CD4-positive, alpha-beta T cell treated with Interleukin-4 for 4 hours (primary cell): ENCODE data around the gene MEX3B.
A peak's percentile ranks its signal among the peaks of the same experiment; 100 is the strongest.
"Not testable (repeated sequence)": the region's sequence is repeated elsewhere in the genome, so short reads cannot be mapped to it uniquely, and the experiment has no call there.

Experiments used
- DNase-seq: peaks from one replicate; pipeline ENCODE4 v3.0.0-alpha.2; 2020

Gene MEX3B

DNA sequence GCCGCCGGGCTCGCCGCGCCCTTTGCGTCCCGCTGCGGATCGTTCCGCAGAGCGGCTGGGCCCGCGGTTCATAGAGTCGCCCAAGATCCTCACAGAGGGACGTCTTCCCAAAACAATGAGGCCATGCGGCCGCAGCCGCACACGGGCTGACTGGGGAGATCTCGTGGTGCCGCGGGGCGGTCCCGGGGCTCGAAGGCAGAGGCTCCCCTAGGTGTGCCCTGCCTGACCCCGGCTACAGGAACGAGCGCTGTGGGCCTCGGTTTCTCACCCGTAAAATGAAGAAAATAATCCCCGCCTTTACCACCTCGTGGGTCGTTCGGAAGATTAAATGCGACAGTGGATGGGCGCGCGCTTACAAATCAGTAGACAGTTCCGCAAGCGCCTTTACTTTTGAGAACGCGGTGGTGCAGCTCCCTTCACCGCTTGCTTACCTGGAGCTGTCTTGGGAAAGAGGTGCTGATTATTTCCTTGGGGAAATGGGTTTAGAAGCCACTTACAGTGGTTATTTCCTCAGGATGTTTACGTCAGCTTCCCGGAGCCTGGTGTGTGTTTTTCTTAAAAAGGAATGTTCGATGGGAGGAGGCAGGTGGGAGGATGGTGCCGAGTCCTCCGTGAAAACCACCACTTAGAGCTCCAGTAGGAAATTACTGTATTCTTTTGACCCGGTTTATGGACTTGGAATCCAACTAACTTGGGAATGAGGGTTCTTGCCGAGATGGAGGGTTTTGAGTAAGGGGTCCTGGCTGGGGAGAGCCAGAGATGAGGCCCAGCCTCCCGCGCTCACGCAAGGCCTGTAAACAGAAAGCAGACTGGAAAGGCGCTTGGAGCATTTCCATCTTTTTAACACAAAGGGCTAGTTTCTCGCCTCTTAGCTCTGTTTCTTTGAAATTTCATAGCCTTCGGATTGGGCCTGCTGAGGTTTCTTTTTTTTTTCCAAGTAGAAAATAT, 1.9 kb upstream of the MEX3B start:
- no peak for DNase-seq

DNA sequence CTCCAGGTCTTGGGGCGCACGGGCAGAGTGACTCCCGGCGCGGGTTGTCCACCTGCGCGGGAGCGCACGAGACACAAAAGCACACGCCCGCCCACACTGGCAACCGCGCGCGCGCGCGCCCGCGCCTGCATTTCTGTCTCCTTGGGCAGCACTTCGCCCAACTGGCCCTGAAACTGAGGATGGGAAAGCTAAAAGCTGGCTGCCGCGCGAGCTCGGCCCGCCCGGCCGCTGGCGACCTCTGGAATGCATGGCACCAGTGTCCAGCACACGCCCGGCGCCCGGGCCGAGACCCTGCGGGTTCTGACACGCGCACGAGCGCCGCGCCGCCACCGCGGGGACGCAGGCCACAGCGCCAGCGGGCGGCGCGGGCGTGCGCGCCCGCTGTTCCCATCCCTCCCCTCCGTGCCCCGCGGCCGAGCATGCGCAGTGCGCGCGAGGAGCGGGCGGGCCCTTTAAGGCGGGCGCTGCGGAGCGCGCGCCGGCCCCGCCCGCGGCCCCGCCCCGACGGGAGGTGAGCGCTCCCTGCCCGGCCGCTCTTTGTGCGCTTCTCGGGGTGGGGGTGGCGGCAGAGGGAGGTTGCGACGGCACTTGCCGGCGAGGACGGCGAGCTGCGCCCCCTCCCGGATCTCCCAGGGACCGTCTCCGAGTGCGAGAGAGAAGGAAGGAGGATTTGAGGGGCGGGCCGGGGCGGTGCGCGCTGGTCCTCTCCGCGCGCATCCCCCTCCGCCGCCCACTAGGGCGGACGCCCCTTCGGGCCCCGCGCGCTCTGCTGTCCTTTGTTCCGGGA, 1.0 kb upstream of the MEX3B start:
- peak; percentile 86 for DNase-seq

GRCh38 chr15:82045179-82045891, 483 bp downstream of the MEX3B start:
- no peak for DNase-seq

- DNase-seq: no peak
Measured at GRCh38 chr15:82044373-82045178, 1.2 kb downstream of the MEX3B start.

DNA sequence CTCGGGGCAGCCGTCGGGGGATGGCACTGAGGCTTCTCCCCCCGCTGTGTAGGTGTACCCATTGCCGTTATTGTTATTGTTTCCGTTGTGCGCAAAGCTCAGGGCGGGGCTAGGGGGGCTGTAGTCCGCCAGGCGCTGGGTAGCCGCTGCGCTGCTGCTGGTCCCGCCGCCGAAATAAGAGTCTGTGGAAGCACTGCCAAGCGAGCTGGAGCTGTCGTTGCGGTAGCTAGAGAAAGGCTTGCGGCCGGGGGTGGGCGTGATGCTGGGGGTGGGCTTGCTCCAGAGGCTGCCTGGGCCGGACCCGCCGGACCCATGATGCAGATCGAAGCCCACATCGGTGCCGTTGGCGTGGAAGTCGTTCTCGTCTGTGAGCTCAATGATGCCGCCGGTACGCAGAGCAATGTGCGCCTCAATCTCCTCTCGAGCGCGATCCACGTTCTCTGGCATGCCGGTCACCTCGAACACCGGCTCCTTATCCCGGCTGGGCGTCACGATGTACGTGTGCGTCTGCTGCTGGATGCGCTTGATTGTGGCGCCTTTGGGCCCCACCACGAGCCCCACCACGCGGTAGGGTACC, 1.9 kb downstream of the MEX3B start:
- no peak for DNase-seq

DNA sequence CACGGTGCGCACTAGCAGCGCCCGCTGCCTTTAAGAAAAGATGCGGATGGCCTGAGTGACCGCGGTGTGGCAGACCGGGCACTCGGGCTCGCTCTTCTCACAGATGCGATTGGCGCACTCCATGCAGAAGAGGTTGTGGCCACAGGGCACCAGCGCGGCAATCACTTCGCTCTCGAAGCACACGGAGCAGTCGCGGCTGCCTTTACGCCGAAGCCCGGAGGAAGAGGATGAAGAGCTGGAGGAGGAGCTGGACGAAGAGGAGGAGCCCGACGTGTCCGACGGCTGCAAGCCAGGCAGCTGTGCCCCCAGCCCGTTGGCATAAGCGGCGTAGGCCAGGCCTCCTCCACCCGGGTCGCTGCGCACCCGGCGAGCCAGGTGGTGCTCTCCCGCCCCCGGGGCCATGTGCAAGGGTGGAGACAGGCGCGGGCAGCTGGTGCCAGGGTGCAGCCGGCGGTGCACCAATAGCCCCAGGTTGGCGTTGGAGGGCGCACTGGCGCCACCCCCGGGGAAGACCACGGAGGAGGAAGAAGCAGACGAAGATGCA, 2.6 kb downstream of the MEX3B start:
- DNase-seq: no peak

GRCh38 chr15:82040862-82041261, 5.0 kb downstream of the MEX3B start:
- DNase-seq: no peak

DNA sequence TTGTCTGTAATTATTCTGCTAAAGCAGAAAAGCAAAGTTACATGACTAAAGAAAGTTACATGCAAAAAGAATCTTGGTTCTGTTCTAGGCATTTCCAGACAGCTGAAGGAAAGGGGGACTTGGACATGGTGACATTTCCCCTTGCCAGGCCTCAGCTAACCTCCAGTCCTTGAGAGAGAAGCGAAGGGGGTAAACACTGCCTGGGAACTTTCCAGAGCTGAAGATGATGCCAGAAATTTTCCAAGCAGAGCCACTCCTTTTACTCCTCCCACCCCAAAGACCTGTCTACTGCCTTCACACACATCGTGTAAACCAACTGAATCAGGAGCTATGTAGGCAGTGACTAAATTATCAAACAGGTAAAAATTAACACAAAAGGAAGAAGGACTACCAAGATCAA, 5.4 kb downstream of the MEX3B start:
- no peak for DNase-seq

- no peak for DNase-seq
Measured at GRCh38 chr15:82039871-82040270, 5.9 kb downstream of the MEX3B start.

DNA sequence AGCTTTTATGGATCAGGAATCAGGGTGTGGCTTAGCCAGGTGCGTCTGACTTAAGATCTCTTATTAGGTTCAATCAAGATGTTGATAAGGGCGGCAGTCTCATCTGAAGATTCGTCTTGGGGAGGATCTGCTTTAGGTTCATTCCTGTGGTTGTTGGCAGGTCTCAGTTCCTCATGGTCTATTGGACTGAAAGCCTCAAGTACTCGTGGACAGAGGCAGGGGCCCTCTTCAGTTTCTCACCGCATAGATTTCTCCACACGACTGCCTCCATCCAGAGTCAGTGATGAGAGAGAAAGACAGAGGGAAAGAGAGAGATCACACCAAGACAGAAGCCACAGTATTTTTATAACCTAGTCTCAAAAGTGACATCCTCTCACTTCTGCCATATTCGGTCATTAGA, 9.4 kb downstream of the MEX3B start:
- no peak for DNase-seq

DNA sequence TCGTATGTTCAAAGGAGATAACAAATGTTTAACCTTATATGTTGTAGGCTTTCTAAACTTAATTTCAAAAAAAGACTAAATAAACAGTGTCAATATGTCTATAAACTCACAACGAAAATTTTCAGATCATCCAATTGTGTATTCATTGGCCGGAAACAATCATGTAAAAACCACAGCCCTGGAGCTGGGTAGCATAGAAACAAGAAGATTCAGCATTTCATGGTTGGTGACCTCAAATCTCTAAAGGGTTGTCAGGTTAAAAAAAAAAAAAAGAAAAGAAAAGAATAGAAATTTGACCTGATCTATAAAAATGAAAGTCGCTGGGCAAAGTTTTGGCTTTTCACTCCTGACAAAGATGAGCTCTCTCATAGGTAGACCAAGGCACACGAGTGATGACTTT, 13.9 kb downstream of the MEX3B start:
- DNase-seq: no peak

DNA sequence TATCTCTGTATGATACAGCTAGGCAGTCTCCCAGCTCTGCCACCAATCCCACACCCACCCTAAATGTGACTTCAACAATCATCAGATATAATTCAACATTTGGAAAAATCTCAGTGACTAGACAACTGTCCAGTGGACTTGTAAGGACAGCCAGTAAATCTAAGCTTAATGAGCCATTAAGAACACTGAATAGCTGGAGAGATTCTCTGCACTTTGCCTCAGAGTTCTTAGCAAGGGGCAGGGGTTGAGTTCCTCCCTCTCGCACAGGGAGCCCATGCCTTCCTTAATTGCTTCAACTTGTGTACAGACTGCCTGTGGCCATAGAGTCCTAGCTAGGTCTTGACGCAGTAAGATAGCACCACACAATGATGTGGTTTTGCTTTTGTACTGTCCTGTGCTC, 15.6 kb downstream of the MEX3B start:
- DNase-seq: no peak

DNA sequence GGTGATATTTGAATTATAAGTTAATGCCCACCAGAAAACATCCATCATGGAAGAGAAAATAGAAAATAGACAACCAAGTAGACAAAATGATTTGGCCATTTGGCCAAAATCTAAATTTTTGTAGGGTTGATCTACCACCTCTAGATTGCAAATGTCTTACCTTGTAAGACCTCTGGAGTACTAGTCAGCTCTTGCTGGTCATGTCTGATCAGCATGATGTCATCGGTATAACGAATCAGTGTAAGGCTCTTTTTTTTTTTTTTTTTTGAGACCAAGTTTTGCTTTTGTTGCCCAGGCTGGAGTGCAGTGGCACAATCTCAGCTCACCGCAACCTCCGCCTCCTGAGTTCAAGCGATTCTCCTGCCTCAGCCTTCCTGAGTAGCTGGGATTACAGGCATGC, 17.7 kb downstream of the MEX3B start:
- DNase-seq: not testable (repeated sequence)

DNA sequence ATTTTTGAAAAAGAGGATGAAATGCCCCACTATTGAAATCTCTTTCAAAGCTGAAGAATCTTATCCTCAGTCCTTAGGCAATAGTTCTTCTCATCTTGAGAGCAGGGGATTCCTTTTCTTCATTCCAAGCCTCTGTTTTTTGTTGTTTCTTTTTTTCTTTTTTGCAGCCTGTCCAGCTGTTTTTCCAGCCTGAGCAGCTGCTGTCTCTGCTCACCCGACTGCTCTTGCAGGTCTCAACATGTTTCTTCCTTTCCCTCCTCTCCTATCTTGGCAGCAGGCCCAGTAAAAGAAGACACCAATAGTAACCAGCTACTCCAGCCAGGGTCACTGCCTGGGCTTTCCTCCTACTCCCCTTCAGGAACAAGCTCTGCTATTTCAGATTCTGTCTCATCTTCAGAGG, 23.8 kb downstream of the MEX3B start:
- no peak for DNase-seq

GRCh38 chr15:82020625-82021394, 25.0 kb downstream of the MEX3B start:
- no peak for DNase-seq

DNA sequence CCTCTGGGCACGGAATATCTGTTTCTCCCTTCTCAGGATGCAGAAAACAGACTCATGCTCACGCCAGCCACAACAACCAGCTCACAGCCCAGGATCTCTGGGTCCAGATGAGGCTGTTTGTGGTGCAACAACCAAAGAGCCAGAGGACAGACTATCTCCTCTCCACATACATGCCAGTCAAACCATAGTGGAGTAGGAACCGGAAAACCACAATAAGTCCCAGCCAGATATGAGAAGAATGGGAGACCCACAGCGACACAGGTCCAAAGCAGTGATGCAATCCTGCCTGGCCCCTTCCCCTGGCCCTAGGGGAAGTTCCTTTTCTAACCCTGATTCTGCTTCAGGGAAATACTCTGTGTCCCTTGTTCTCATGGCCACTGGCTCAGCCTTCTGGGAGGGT, 27.6 kb downstream of the MEX3B start:
- no peak for DNase-seq

- no peak for DNase-seq
Measured at GRCh38 chr15:82017656-82018055, 28.2 kb downstream of the MEX3B start.

- DNase-seq: no peak
Measured at GRCh38 chr15:82014989-82015388, 30.8 kb downstream of the MEX3B start.

DNA sequence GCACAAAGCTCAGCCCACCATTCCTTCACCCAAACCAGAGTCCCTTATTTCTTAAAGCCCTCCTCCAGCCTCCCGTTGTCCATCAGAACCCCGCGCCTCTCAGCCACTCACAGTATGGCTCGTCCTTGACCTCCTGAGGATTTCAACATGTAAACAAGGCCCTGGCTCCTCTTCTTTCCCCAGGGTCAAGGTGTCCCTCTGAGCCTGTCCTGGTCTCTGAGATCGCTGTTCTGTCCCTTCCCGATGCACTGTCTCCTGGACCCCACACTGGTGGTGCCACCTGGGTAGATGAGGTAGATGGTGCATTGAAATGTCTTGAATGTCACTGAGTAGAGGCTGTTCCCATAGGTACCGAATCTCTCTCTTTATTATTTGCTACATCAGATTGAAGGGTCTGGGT, 32.9 kb downstream of the MEX3B start:
- no peak for DNase-seq

DNA sequence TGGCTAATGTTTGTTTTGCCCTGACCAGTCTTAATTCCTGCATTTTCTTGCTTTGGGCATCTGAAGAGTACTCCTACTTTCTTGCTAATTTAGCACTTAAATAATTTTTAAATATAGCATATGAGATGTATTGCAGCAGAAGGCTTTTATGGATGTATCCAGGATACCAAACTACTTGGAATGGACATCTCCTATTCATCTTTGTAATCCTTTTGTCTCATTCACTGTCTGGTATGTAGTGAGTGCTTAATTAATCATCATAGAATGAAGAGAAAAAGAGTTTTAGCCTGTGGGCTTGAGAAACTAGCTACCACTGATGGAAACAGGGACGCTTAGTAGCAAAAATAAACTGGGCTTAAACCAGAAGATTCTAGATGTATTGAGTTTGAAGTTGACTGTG, 40.6 kb downstream of the MEX3B start:
- no peak for DNase-seq

- no peak for DNase-seq
Measured at GRCh38 chr15:82003916-82004315, 41.9 kb downstream of the MEX3B start.
